Type B pancreatic cell (in vitro differentiated cells): Measurements from ENCODE around the gene CARD11. TPM values are rescaled to one million over a fixed set of nuclear protein-coding genes. Genes with fewer than 3 reads are reported as not detected.
"Not testable (repeated sequence)": the region's sequence is repeated elsewhere in the genome, so short reads cannot be mapped to it uniquely, and the experiment has no call there.

Source experiments
- DNase-seq: peaks from one replicate; pipeline ENCODE4 v3.0.0; 2021; ENCODE audit warnings: mixed read lengths; ENCODE audit not compliant: unreplicated experiment; ENCODE audit errors: extremely low spot score
- H3K27ac Mint-ChIP-seq: 2 replicates; pipeline ENCODE4 v1.8.0; 2021; ENCODE audit warnings: mild to moderate bottlenecking, mixed read lengths
- H3K27me3 Mint-ChIP-seq: 2 replicates; pipeline ENCODE4 v1.8.0; 2021; ENCODE audit warnings: mixed read lengths
- H3K36me3 Mint-ChIP-seq: 2 replicates; pipeline ENCODE4 v1.8.0; 2021; ENCODE audit warnings: mixed read lengths
- H3K4me1 Mint-ChIP-seq: one replicate; pipeline ENCODE4 v1.8.0; 2021; ENCODE audit warnings: mixed read lengths; ENCODE audit not compliant: unreplicated experiment
- H3K4me3 Mint-ChIP-seq: 2 replicates; pipeline ENCODE4 v1.8.0; 2021; ENCODE audit warnings: mild to moderate bottlenecking, mixed read lengths
- H3K9me3 Mint-ChIP-seq: 2 replicates; pipeline ENCODE4 v1.8.0; 2021; ENCODE audit warnings: mixed read lengths
- CTCF ChIP-seq: fragments of 200-600 bp; sonication (generic); conservative IDR thresholded peaks from 2 replicates; pipeline ENCODE4 v1.5.0; 2021; ENCODE audit warnings: antibody characterized with exemption, mild to moderate bottlenecking
- total RNA-seq: library from RNA; stranded (reverse); gene quantifications from 2 replicates; pipeline ENCODE4 v1.2.1, GENCODE V29; 2021; ENCODE audit warnings: low replicate concordance

Gene CARD11
- total RNA-seq, 1 donor from 2014 or later, result 11.6 TPM

GRCh38 chr7:2962865-2963264, 80.8 kb downstream of the CARD11 start:
- Mint-ChIP-seq H3K9me3 (no peaks in the 10 kb centered on the region), H3K36me3 (no peaks in the 10 kb centered on the region), H3K4me1 (peaks cover 3% of the 10 kb centered on the region), H3K27ac (no peak overlapping the region), H3K27me3 (no peaks in the 10 kb centered on the region), H3K4me3 (no peak overlapping the region)
- DNase-seq, result no peak
- no peak for TF ChIP-seq CTCF

GRCh38 chr7:2959828-2960599, 83.7 kb downstream of the CARD11 start:
- TF ChIP-seq CTCF, result no peak
- no peaks in the 10 kb centered on the region for H3K27me3 Mint-ChIP-seq
- H3K9me3 Mint-ChIP-seq, result no peaks in the 10 kb centered on the region
- peaks cover 3% of the 10 kb centered on the region for H3K4me1 Mint-ChIP-seq
- no peaks in the 10 kb centered on the region for H3K36me3 Mint-ChIP-seq
- DNase-seq, result no peak
- H3K4me3 Mint-ChIP-seq, result no peak overlapping the region
- H3K27ac Mint-ChIP-seq, result no peak overlapping the region

- Mint-ChIP-seq H3K4me3 (no peak overlapping the region), H3K4me1 (peaks cover 3% of the 10 kb centered on the region)
These were observed 84.5 kb downstream of the CARD11 start for GRCh38 chr7:2959103-2959680.

GRCh38 chr7:2958416-2959102, 85.1 kb downstream of the CARD11 start:
- H3K4me1 Mint-ChIP-seq, result peaks cover 3% of the 10 kb centered on the region
- no peaks in the 10 kb centered on the region for H3K36me3 Mint-ChIP-seq
- no peaks in the 10 kb centered on the region for H3K27me3 Mint-ChIP-seq
- H3K27ac Mint-ChIP-seq, result no peak overlapping the region
- DNase-seq, result no peak
- no peak for TF ChIP-seq CTCF
- H3K9me3 Mint-ChIP-seq, result no peaks in the 10 kb centered on the region
- no peak overlapping the region for H3K4me3 Mint-ChIP-seq

More at GRCh38 chr7:2959103-2959680, 84.5 kb downstream of the CARD11 start:
- no peaks in the 10 kb centered on the region for H3K36me3 Mint-ChIP-seq
- no peak for DNase-seq
- no peaks in the 10 kb centered on the region for H3K9me3 Mint-ChIP-seq
- H3K27me3 Mint-ChIP-seq, result no peaks in the 10 kb centered on the region
- H3K27ac Mint-ChIP-seq, result no peak overlapping the region
- no peak for TF ChIP-seq CTCF

GRCh38 chr7:2957369-2957727, 86.3 kb downstream of the CARD11 start:
- not testable (repeated sequence) for DNase-seq, H3K27ac Mint-ChIP-seq, H3K27me3 Mint-ChIP-seq, H3K4me3 Mint-ChIP-seq, H3K4me1 Mint-ChIP-seq, H3K36me3 Mint-ChIP-seq, H3K9me3 Mint-ChIP-seq
